ENCODE data around the gene SLX9.

GRCh38 chr21:44994047-44994694, 54.3 kb downstream of the SLX9 start:
- TF ChIP-seq CTCF (IDR thresholded peaks at IDR 0.05) (no peak), ZFX (IDR thresholded peaks at IDR 0.05; ENCODE audit: borderline replicate concordance) (no peak)
